K562 (cell line): ENCODE measurements around the gene SF3A2. TPM values are rescaled to one million over a fixed set of nuclear protein-coding genes. Genes with fewer than 3 reads are reported as not detected.

Experiments
- ATAC-seq: fragments of 200-7000 bp; cut with Tn5 transposase; 3 replicates; pipeline ENCODE4 v1.9.1; 2020; ENCODE audit warnings: moderate library complexity
- BruUV-seq: library from RNA; stranded (reverse); fragments of 400-500 nt; replicated peaks from 2 replicates; lab custom pipeline; 2021; lab: Mats Ljungman, UMichigan
- CTCF ChIA-PET: fragments of 300-600 bp; formaldehyde crosslinking; extraction: SDS; loops from one replicate; lab custom pipeline; 2021; ENCODE audit warnings: low intra/inter-chr PET ratio; lab: Yijun Ruan, JAX
- POLR2A ChIA-PET: fragments of 300-600, 350-650 bp; sonication (Branson Sonifier 250); formaldehyde crosslinking; extraction: SDS; loops from one replicate; lab custom pipeline; 2021; ENCODE audit warnings: antibody characterized with exemption, inconsistent platforms; lab: Yijun Ruan, JAX
- DNase-seq, 4 experiments: peaks; one replicate each; pipeline versions ENCODE4 v3.0.0 to v3.0.0-alpha.2; 2011 to 2018; ENCODE audit warnings: low spot score in 3 of 4, mixed read lengths in 3 of 4; ENCODE audit errors: extremely low read depth in 1 of 4
- FAIRE-seq: peaks from 2 replicates; lab custom pipeline; 2011; peaks lifted over from hg19 to GRCh38; lab: Jason Lieb, UNC
- H2AFZ ChIP-seq: 2 replicates; pipeline ENCODE4 v1.6.0; 2011; ENCODE audit warnings: low read depth, low read length, control low read depth, inconsistent platforms
- H3K27ac ChIP-seq: fragments of 200-600 bp; 3 replicates; pipeline ENCODE4 v1.8.0; 2011; ENCODE audit warnings: low read depth, mild to moderate bottlenecking, control low read depth, inconsistent platforms, low read length, moderate library complexity, mixed read lengths; ENCODE audit errors: extremely low read depth
- H3K27me3 ChIP-seq, 2 experiments: fragments of 300-600 bp in 1 of 2; 2 replicates in 1 of 2; 3 replicates in 1 of 2; pipeline versions ENCODE4 v1.6.0 to v1.8.0; 2011; ENCODE audit warnings: inconsistent platforms in 2 of 2, low read length in 2 of 2, mild to moderate bottlenecking in 1 of 2, mixed read lengths in 1 of 2, moderate library complexity in 1 of 2; ENCODE audit not compliant: control insufficient read depth in 2 of 2, insufficient read depth in 2 of 2
- H3K36me3 ChIP-seq: fragments of 300-600 bp; 3 replicates; pipeline ENCODE4 v1.8.0; 2011; ENCODE audit warnings: mild to moderate bottlenecking, low read length, inconsistent platforms; ENCODE audit not compliant: control insufficient read depth, insufficient read depth
- H3K4me1 ChIP-seq, 2 experiments: fragments of 200-600 bp in 1 of 2; replicated peaks in 1 of 2; 2 replicates in 1 of 2; 3 replicates in 1 of 2; pipeline versions ENCODE4 v1.5.1 to v1.8.0; 2011; ENCODE audit warnings: inconsistent platforms in 2 of 2, low read length in 2 of 2, mild to moderate bottlenecking in 1 of 2, mixed read lengths in 1 of 2, moderate library complexity in 1 of 2; ENCODE audit not compliant: control insufficient read depth in 2 of 2, insufficient read depth in 2 of 2
- H3K4me2 ChIP-seq: 2 replicates; pipeline ENCODE4 v1.6.1; 2011; ENCODE audit warnings: low read length, control low read depth, inconsistent platforms, mixed read lengths; ENCODE audit not compliant: insufficient read depth
- H3K4me3 ChIP-seq: fragments of 200-600 bp; sonication (generic), shearing (Covaris generic); 2 replicates; pipeline ENCODE4 v1.5.1; 2016; ENCODE audit warnings: control low read depth, inconsistent platforms
- H3K79me2 ChIP-seq: fragments of 200-600 bp; 3 replicates; pipeline ENCODE4 v1.8.0; 2011; ENCODE audit warnings: low read length, inconsistent platforms; ENCODE audit not compliant: control insufficient read depth, insufficient read depth
- H3K9ac ChIP-seq, 2 experiments: 2 replicates each; pipeline versions ENCODE4 v1.6.0 to v1.6.1; 2011; ENCODE audit warnings: low read depth in 2 of 2, low read length in 2 of 2, control low read depth in 1 of 2, inconsistent platforms in 1 of 2, mild to moderate bottlenecking in 1 of 2, mixed read lengths in 1 of 2; ENCODE audit not compliant: insufficient read depth in 1 of 2
- H3K9me1 ChIP-seq: one replicate; pipeline ENCODE4 v1.6.0; 2011; ENCODE audit warnings: inconsistent platforms, mild to moderate bottlenecking, low read length, moderate library complexity; ENCODE audit not compliant: control insufficient read depth, insufficient read depth
- H3K9me3 ChIP-seq: replicated peaks from 2 replicates; pipeline ENCODE4 v1.5.1; 2011; ENCODE audit warnings: low read depth, low read length, inconsistent platforms; ENCODE audit not compliant: control insufficient read depth, insufficient read depth
- H4K20me1 ChIP-seq: replicated peaks from 2 replicates; pipeline ENCODE4 v1.6.1; 2011; ENCODE audit warnings: low read length, inconsistent platforms, mixed read lengths; ENCODE audit not compliant: control insufficient read depth, insufficient read depth
- C11orf30 ChIP-seq: fragments of 450-650 bp; IDR thresholded peaks from 2 replicates; pipeline ENCODE4 v1.6.1; 2016; ENCODE audit warnings: low read depth, mild to moderate bottlenecking
- CAMTA2 ChIP-seq: fragments of 250-450 bp; sonication (Bioruptor Pico); conservative IDR thresholded peaks from 2 replicates; pipeline ENCODE4 v1.5.1; 2022
- ETV5 ChIP-seq: sonication (generic); formaldehyde crosslinking; IDR thresholded peaks from 2 replicates; pipeline ENCODE4 v1.4.0; 2020; ENCODE audit warnings: low read depth, mild to moderate bottlenecking, missing genetic modification reagents
- FOXA1 ChIP-seq: fragments of 450-650 bp; IDR thresholded peaks from 2 replicates; pipeline ENCODE4 v1.6.1; 2016; ENCODE audit warnings: mild to moderate bottlenecking, borderline replicate concordance
- FOXO4 ChIP-seq: fragments of 450-650 bp; formaldehyde crosslinking; IDR thresholded peaks from 2 replicates; pipeline ENCODE4 v1.4.0; 2020; ENCODE audit warnings: mild to moderate bottlenecking, moderate library complexity
- HNRNPL ChIP-seq: fragments of 200-400 bp; formaldehyde crosslinking; IDR thresholded peaks from 2 replicates; pipeline ENCODE4 v1.6.1; 2017; ENCODE audit warnings: low read depth, mild to moderate bottlenecking, low read length
- IFI16 ChIP-seq: fragments of 250-450 bp; sonication (Bioruptor Pico); IDR thresholded peaks from 2 replicates; pipeline ENCODE4 v2.1.2; 2022; ENCODE audit warnings: mild to moderate bottlenecking, inconsistent platforms
- MTF1 ChIP-seq: fragments of 250-450 bp; sonication (Bioruptor Pico); IDR thresholded peaks from 2 replicates; pipeline ENCODE4 v1.9.0; 2021; ENCODE audit warnings: moderate library complexity, mild to moderate bottlenecking, inconsistent platforms, borderline replicate concordance
- ZBTB17 ChIP-seq: fragments of 450-650 bp; formaldehyde crosslinking; IDR thresholded peaks from 2 replicates; pipeline ENCODE4 v1.4.0; 2020; ENCODE audit warnings: mild to moderate bottlenecking
- WGBS: fragments of 100-300 bp; shearing (Covaris generic); methylation state at CpG from one replicate; pipeline ENCODE4 v1.1.6; 2016; ENCODE audit warnings: low coverage, mixed read lengths; ENCODE audit not compliant: insufficient coverage; ENCODE audit errors: missing lambda C conversion rate; 5-methylcytosine and 5-hydroxymethylcytosine counted together
- in situ Hi-C: fragments of 300-500 bp; cut with MboI; formaldehyde crosslinking; loops from 4 replicates; pipeline ENCODE4 v1.15.0; 2018; ENCODE audit warnings: inconsistent platforms, mixed read lengths
- intact Hi-C: fragments of 100-400 bp; cut with micrococcal nuclease; formaldehyde crosslinking; loops from 2 replicates; pipeline ENCODE4 v1.14.2; 2022
- polyA plus RNA-seq, 8 experiments: library from polyadenylated mRNA; depleted of rRNA in 4 of 8; stranded (reverse) in 5 of 8; unstranded in 3 of 8; fragments of >200 nt; fragmentation: Nextera tagmentation in 2 of 8; fragmentation: Illumina TruSeq in 1 of 8; extraction: Ambion mirVana in 2 of 8; extraction: Trizol in 1 of 8; gene quantifications; 2 replicates each; pipeline versions ENCODE4 v1.2.1 to v1.2.3, GENCODE V29; 2011 to 2014; ENCODE audit warnings: inconsistent platforms in 1 of 8, missing spikeins in 1 of 8
- total RNA-seq, 7 experiments: library from RNA; depleted of rRNA in 6 of 7; stranded (reverse); fragments of >200 nt in 6 of 7; fragmentation: Illumina TruSeq in 2 of 7; extraction: Trizol in 2 of 7; gene quantifications; 2 replicates each; pipeline versions ENCODE4 v1.2.1 to v1.2.3, GENCODE V29; 2011 to 2021; ENCODE audit warnings: low replicate concordance in 1 of 7
- TF ChIP-seq, protein P1 (sequence below): fragments of 250-450 bp; sonication (Bioruptor Pico); IDR thresholded peaks from 2 replicates; pipeline ENCODE4 v1.4.0; 2020
- TF ChIP-seq, protein P2 (sequence below), 2 experiments: fragments of 450-650 bp in 1 of 2; sonication (generic) in 1 of 2; formaldehyde crosslinking in 1 of 2; IDR thresholded peaks; 2 replicates each; pipeline versions ENCODE4 v1.7.1 to v1.9.0; 2016 to 2022; ENCODE audit warnings: inconsistent platforms in 1 of 2, mild to moderate bottlenecking in 1 of 2, missing genetic modification reagents in 1 of 2

Gene SF3A2
- total and polyA plus RNA-seq, 9 of the 15 experiments (the other 6 are each of a cell fraction or from before 2014, with no cell fraction given): 0.17 to 194 (median 22.8) TPM

DNA sequence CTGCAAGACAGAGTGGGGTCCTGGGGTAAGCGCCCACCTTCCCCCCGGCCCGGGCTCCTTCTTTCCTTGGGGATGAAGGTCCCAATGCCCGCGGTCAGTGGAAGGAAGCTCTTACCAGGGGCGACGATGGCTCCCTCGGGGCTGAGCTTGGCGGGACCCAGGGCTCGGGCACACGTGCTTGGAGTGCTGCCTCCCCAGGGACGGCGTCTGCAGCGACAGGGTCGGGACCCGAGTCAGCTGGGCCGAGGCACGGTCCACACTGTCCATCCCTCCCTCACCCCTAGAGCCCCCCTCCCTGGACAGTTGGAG is 16.1 kb downstream of the SF3A2 start:
- Histone ChIP-seq H4K20me1 (no peaks in the 10 kb centered on the region), H3K27ac (no peak overlapping the region), H2AFZ (no peak overlapping the region), H3K4me2 (no peak overlapping the region), H3K27me3 (no peaks in the 10 kb centered on the region), H3K4me1 (peaks cover 0 to 71% of the 10 kb centered on the region in 2 experiments; a peak in 2 of 5 replicates), H3K9ac (no peak overlapping the region), H3K9me1 (no peaks in the 10 kb centered on the region), H3K36me3 (peaks cover 17% of the 10 kb centered on the region; the same call in 1 of the 3 replicates), H3K4me3 (no peak overlapping the region), H3K79me2 (no peaks in the 10 kb centered on the region), H3K9me3 (no peaks in the 10 kb centered on the region)
- intact Hi-C loops: no loop called here
- ATAC-seq (no peak), FAIRE-seq (no peak), DNase-seq (no peak)
- in situ Hi-C loops: no loop called here
- ChIA-PET CTCF (no interaction called here), POLR2A (interaction anchor here (1.0 to 1.7 kb wide), 3 partner anchors 9 to 19 kb away, joined by 5 to 9 read pairs (median 6); no protein-coding TSS in a partner anchor)
- no TSS peak for BruUV-seq
- 92% methylated on average over 5 of the region's 18 CpGs for WGBS
- TF ChIP-seq MTF1 (CRISPR knock-in tag): no peak
- TF ChIP-seq FOXA1: no peak
- no peak for TF ChIP-seq ETV5 (CRISPR knock-in tag)
- no peak for TF ChIP-seq ZBTB17 (CRISPR knock-in tag)
- TF ChIP-seq FOXO4 (CRISPR knock-in tag): no peak
- no peak for TF ChIP-seq CAMTA2 (CRISPR knock-in tag)
- no peak for TF ChIP-seq IFI16 (CRISPR knock-in tag)
- no peak for TF ChIP-seq HNRNPL
- TF ChIP-seq, protein P1, sequence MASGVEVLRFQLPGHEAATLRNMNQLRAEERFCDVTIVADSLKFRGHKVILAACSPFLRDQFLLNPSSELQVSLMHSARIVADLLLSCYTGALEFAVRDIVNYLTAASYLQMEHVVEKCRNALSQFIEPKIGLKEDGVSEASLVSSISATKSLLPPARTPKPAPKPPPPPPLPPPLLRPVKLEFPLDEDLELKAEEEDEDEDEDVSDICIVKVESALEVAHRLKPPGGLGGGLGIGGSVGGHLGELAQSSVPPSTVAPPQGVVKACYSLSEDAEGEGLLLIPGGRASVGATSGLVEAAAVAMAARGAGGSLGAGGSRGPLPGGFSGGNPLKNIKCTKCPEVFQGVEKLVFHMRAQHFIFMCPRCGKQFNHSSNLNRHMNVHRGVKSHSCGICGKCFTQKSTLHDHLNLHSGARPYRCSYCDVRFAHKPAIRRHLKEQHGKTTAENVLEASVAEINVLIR (CRISPR knock-in tag): no peak
- TF ChIP-seq C11orf30: no peak
- TF ChIP-seq, protein P2, sequence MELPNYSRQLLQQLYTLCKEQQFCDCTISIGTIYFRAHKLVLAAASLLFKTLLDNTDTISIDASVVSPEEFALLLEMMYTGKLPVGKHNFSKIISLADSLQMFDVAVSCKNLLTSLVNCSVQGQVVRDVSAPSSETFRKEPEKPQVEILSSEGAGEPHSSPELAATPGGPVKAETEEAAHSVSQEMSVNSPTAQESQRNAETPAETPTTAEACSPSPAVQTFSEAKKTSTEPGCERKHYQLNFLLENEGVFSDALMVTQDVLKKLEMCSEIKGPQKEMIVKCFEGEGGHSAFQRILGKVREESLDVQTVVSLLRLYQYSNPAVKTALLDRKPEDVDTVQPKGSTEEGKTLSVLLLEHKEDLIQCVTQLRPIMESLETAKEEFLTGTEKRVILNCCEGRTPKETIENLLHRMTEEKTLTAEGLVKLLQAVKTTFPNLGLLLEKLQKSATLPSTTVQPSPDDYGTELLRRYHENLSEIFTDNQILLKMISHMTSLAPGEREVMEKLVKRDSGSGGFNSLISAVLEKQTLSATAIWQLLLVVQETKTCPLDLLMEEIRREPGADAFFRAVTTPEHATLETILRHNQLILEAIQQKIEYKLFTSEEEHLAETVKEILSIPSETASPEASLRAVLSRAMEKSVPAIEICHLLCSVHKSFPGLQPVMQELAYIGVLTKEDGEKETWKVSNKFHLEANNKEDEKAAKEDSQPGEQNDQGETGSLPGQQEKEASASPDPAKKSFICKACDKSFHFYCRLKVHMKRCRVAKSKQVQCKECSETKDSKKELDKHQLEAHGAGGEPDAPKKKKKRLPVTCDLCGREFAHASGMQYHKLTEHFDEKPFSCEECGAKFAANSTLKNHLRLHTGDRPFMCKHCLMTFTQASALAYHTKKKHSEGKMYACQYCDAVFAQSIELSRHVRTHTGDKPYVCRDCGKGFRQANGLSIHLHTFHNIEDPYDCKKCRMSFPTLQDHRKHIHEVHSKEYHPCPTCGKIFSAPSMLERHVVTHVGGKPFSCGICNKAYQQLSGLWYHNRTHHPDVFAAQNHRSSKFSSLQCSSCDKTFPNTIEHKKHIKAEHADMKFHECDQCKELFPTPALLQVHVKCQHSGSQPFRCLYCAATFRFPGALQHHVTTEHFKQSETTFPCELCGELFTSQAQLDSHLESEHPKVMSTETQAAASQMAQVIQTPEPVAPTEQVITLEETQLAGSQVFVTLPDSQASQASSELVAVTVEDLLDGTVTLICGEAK (IDR thresholded peaks at IDR 0.05): no peak
- TF ChIP-seq, protein P2 (CRISPR knock-in tag; IDR thresholded peaks at IDR 0.05): no peak
